HepG2 (cell line): ENCODE data around the gene IFT80. TPM values are rescaled to one million over a fixed set of nuclear protein-coding genes. Genes with fewer than 3 reads are reported as not detected.
A peak's percentile ranks its signal among the peaks of the same experiment; 100 is the strongest.

Source experiments
- ATAC-seq: fragments of 200-7000 bp; cut with Tn5 transposase; 3 replicates; pipeline ENCODE4 v1.9.1; 2020; ENCODE audit warnings: mild to moderate bottlenecking, moderate library complexity
- BruUV-seq: library from RNA; stranded (reverse); fragments of 400-500 nt; replicated peaks from 2 replicates; lab custom pipeline; 2021; lab: Mats Ljungman, UMichigan
- CTCF ChIA-PET: fragments of 300-600 bp; formaldehyde crosslinking; extraction: SDS; loops from one replicate; lab custom pipeline; 2021; ENCODE audit warnings: low total read pairs, inconsistent platforms, low intra/inter-chr PET ratio; lab: Yijun Ruan, JAX
- POLR2A ChIA-PET: fragments of 350-600 bp; sonication (Branson Sonifier 250); formaldehyde crosslinking; loops from one replicate; lab custom pipeline; 2020; ENCODE audit warnings: antibody characterized with exemption, inconsistent platforms; lab: Yijun Ruan, JAX
- DNase-seq: peaks from one replicate; pipeline ENCODE4 v3.0.0-alpha.2; 2015; ENCODE audit warnings: low spot score
- FAIRE-seq: peaks from 3 replicates; lab custom pipeline; 2011; peaks lifted over from hg19 to GRCh38; lab: Jason Lieb, UNC
- H2AFZ ChIP-seq: one replicate; pipeline ENCODE4 v1.6.1; 2011; ENCODE audit warnings: low read length, inconsistent platforms
- H3K27ac ChIP-seq: fragments of 300-600 bp; 3 replicates; pipeline ENCODE4 v1.8.0; 2011; ENCODE audit warnings: mixed run types, mild to moderate bottlenecking, mixed read lengths, low read length, inconsistent platforms; ENCODE audit not compliant: insufficient read depth; ENCODE audit errors: extremely low read length
- H3K27me3 ChIP-seq, 2 experiments: fragments of 200-600 bp in 1 of 2; 2 replicates in 1 of 2; 3 replicates in 1 of 2; pipeline versions ENCODE4 v1.6.0 to v1.8.0; 2011; ENCODE audit warnings: low read length in 2 of 2, mild to moderate bottlenecking in 2 of 2, moderate library complexity in 2 of 2, inconsistent platforms in 1 of 2; ENCODE audit not compliant: insufficient read depth in 2 of 2, control insufficient read depth in 1 of 2
- H3K36me3 ChIP-seq, 2 experiments: fragments of 200-600 bp in 1 of 2; replicated peaks in 1 of 2; 2 replicates in 1 of 2; 3 replicates in 1 of 2; pipeline versions ENCODE4 v1.5.1 to v1.8.0; 2011; ENCODE audit warnings: low read length in 2 of 2, inconsistent platforms in 1 of 2; ENCODE audit not compliant: insufficient read depth in 2 of 2, control insufficient read depth in 1 of 2
- H3K4me1 ChIP-seq: 2 replicates; pipeline ENCODE4 v1.5.1; 2012; ENCODE audit warnings: low read length, inconsistent platforms; ENCODE audit not compliant: insufficient read depth
- H3K4me2 ChIP-seq: 2 replicates; pipeline ENCODE4 v1.6.0; 2011; ENCODE audit warnings: low read depth, low read length, inconsistent platforms
- H3K4me3 ChIP-seq, 3 experiments: fragments of 200-600 bp in 1 of 3; sonication (generic), shearing (Covaris generic) in 1 of 3; replicated peaks in 1 of 3; 2 replicates each; pipeline ENCODE4 v1.5.1; 2011 to 2016; ENCODE audit warnings: low read length in 3 of 3, inconsistent platforms in 2 of 3, low read depth in 2 of 3, mild to moderate bottlenecking in 2 of 3, control low read depth in 1 of 3, mixed read lengths in 1 of 3; ENCODE audit not compliant: insufficient read depth in 1 of 3
- H3K79me2 ChIP-seq: one replicate; pipeline ENCODE4 v1.6.1; 2011; ENCODE audit warnings: low read length, inconsistent platforms; ENCODE audit not compliant: insufficient read depth
- H3K9ac ChIP-seq: 2 replicates; pipeline ENCODE4 v1.6.0; 2011; ENCODE audit warnings: mild to moderate bottlenecking, low read depth, low read length, inconsistent platforms; ENCODE audit not compliant: insufficient read depth
- H3K9me3 ChIP-seq: 2 replicates; pipeline ENCODE4 v1.5.1; 2012; ENCODE audit warnings: mild to moderate bottlenecking, low read length
- H4K20me1 ChIP-seq: 2 replicates; pipeline ENCODE4 v1.6.0; 2011; ENCODE audit warnings: inconsistent platforms, mild to moderate bottlenecking, low read length, moderate library complexity; ENCODE audit not compliant: insufficient read depth
- CHD4 ChIP-seq: fragments of 200-600 bp; sonication (generic); IDR thresholded peaks from 2 replicates; pipeline ENCODE4 v1.7.0; 2017; ENCODE audit warnings: mild to moderate bottlenecking, low read length, borderline replicate concordance
- IRF2 ChIP-seq: IDR thresholded peaks from 2 replicates; pipeline ENCODE4 v1.6.1; 2018; ENCODE audit warnings: missing genetic modification reagents, missing compliant biosample characterization
- KMT2A ChIP-seq: sonication (generic); formaldehyde crosslinking; IDR thresholded peaks from 2 replicates; pipeline ENCODE4 v1.4.0; 2020; ENCODE audit warnings: missing genetic modification reagents
- NR2C2 ChIP-seq: sonication (generic); formaldehyde crosslinking; IDR thresholded peaks from 2 replicates; pipeline ENCODE4 v1.4.0; 2020; ENCODE audit warnings: missing genetic modification reagents, mild to moderate bottlenecking, moderate library complexity, borderline replicate concordance
- RBM22 ChIP-seq: fragments of 200-400 bp; formaldehyde crosslinking; optimal IDR thresholded peaks from 2 replicates; pipeline ENCODE3; 2017; ENCODE audit warnings: mild to moderate bottlenecking, low read length, moderate library complexity
- TFE3 ChIP-seq: IDR thresholded peaks from 2 replicates; pipeline ENCODE4 v1.6.1; 2016
- ZNF138 ChIP-seq: sonication (generic); formaldehyde crosslinking; IDR thresholded peaks from 2 replicates; pipeline ENCODE4 v1.5.0; 2020; ENCODE audit warnings: mild to moderate bottlenecking, low read depth, missing genetic modification reagents
- ZNF577 ChIP-seq: sonication (generic); formaldehyde crosslinking; IDR thresholded peaks from 2 replicates; pipeline ENCODE4 v1.4.0; 2020; ENCODE audit warnings: mild to moderate bottlenecking, low read depth, missing genetic modification reagents, borderline replicate concordance
- ZNF670 ChIP-seq: sonication (generic); formaldehyde crosslinking; IDR thresholded peaks from 2 replicates; pipeline ENCODE4 v1.8.0; 2022; ENCODE audit warnings: mild to moderate bottlenecking, missing genetic modification reagents, borderline replicate concordance
- ZNF709 ChIP-seq: sonication (generic); formaldehyde crosslinking; IDR thresholded peaks from 2 replicates; pipeline ENCODE4 v1.5.0; 2020; ENCODE audit warnings: mild to moderate bottlenecking, missing genetic modification reagents
- ZNF749 ChIP-seq: sonication (generic); formaldehyde crosslinking; IDR thresholded peaks from 2 replicates; pipeline ENCODE4 v1.8.0; 2022; ENCODE audit warnings: mild to moderate bottlenecking, missing genetic modification reagents, moderate library complexity, borderline replicate concordance
- ZNF777 ChIP-seq: sonication (generic); formaldehyde crosslinking; IDR thresholded peaks from 2 replicates; pipeline ENCODE4 v1.4.0; 2020; ENCODE audit warnings: missing genetic modification reagents
- ZSCAN31 ChIP-seq: sonication (generic); formaldehyde crosslinking; IDR thresholded peaks from 2 replicates; pipeline ENCODE4 v1.5.0; 2020; ENCODE audit warnings: low read depth, mild to moderate bottlenecking, missing genetic modification reagents
- WGBS: methylation state at CpG from one replicate; pipeline ENCODE4 v1.1.6; 2017; ENCODE audit warnings: low lambda C conversion rate; 5-methylcytosine and 5-hydroxymethylcytosine counted together
- in situ Hi-C: cut with HindIII; loops from 2 replicates; pipeline ENCODE4 v1.10.0; 2017; ENCODE audit warnings: low pct_unique_long_range_greater_than_20kb; ENCODE audit not compliant: extremely low pct_ligation_motif_present
- intact Hi-C: fragments of 100-400 bp; cut with micrococcal nuclease; formaldehyde crosslinking; loops from one replicate; pipeline ENCODE4 v1.10.0; 2022; ENCODE audit not compliant: unreplicated experiment
- polyA plus RNA-seq, 8 experiments: library from polyadenylated mRNA; depleted of rRNA in 3 of 8; stranded (reverse) in 7 of 8; unstranded in 1 of 8; fragments of >200 nt; fragmentation: Illumina TruSeq in 4 of 8; extraction: Trizol in 4 of 8; gene quantifications; 2 replicates each; pipeline versions ENCODE4 v1.2.1 to v1.2.3, GENCODE V29; 2011 to 2016; ENCODE audit warnings: low read depth in 4 of 8, missing spikeins in 1 of 8, mixed read lengths in 1 of 8; ENCODE audit not compliant: insufficient read depth in 1 of 8
- total RNA-seq, 5 experiments: library from RNA; depleted of rRNA; stranded (reverse); fragments of >200 nt; fragmentation: Illumina TruSeq; extraction: Trizol; gene quantifications; 2 replicates each; pipeline ENCODE4 v1.2.3, GENCODE V29; 2016; ENCODE audit warnings: low read depth in 1 of 5
- TF ChIP-seq, protein P1 (sequence below): sonication (generic); formaldehyde crosslinking; IDR thresholded peaks from 2 replicates; pipeline ENCODE4 v1.5.0; 2020; ENCODE audit warnings: missing genetic modification reagents, mild to moderate bottlenecking, borderline replicate concordance
- TF ChIP-seq, protein P2 (sequence below): sonication (generic); formaldehyde crosslinking; IDR thresholded peaks from 2 replicates; pipeline ENCODE4 v1.4.0; 2020; ENCODE audit warnings: missing genetic modification reagents, mild to moderate bottlenecking, borderline replicate concordance
- TF ChIP-seq, protein P3 (sequence below): sonication (generic); formaldehyde crosslinking; IDR thresholded peaks from 2 replicates; pipeline ENCODE4 v1.8.1; 2023; ENCODE audit warnings: missing genetic modification reagents, inconsistent platforms, borderline replicate concordance

The IFT80 gene
- total and polyA plus RNA-seq, 2 of the 13 experiments (the other 11 are each of a cell fraction or from before 2014, with no cell fraction given) = 11.4 to 15.7 TPM

GRCh38 chr3:160400030-160400701 is 1.1 kb upstream of the IFT80 start:
- H3K27me3 ChIP-seq = no peaks in the 10 kb centered on the region; a peak in 1 of 5 replicates
- H3K4me1 ChIP-seq = peaks cover 35% of the 10 kb centered on the region
- H3K27ac ChIP-seq = peak overlapping the region; percentile 98
- H3K9me3 ChIP-seq = no peaks in the 10 kb centered on the region
- intact Hi-C loops (loop anchor here (2.0 kb wide), 1 partner anchor 49 kb away; the partner anchor contains the start of gene TRIM59), in situ Hi-C loops (loop anchor here (25.0 kb wide), 1 partner anchor 363 kb away; no protein-coding TSS in a partner anchor)
- DNase-seq (peak; percentile 13), ATAC-seq (peak; percentile 56), FAIRE-seq (no peak)
- peak overlapping the region; percentile 96 for H3K9ac ChIP-seq
- POLR2A ChIA-PET = no interaction called here
- H3K4me2 ChIP-seq = peak overlapping the region; percentile 75
- H2AFZ ChIP-seq = no peak overlapping the region
- no TSS peak for BruUV-seq
- CTCF ChIA-PET = no interaction called here
- H3K4me3 ChIP-seq = peak overlapping the region; percentile 87 to 94 (median 94)
- H3K79me2 ChIP-seq = peaks cover 74% of the 10 kb centered on the region
- WGBS = 0% methylated on average over 24 of the region's 49 CpGs
- peaks cover 9% of the 10 kb centered on the region; the same call in 1 of the 2 replicates for H4K20me1 ChIP-seq
- H3K36me3 ChIP-seq = no peaks in the 10 kb centered on the region; a peak in 1 of 5 replicates
- TF ChIP-seq ZSCAN31 (CRISPR knock-in tag) (0 out of 2 replicates have a peak, but pooled peaks have one; percentile 6), KMT2A (CRISPR knock-in tag) (peak; percentile 79; the same call in 1 of the 2 replicates), NR2C2 (CRISPR knock-in tag) (no peak), ZNF749 (no peak), ZNF138 (CRISPR knock-in tag) (0 out of 2 replicates have a peak, but pooled peaks have one; percentile 38), IRF2 (CRISPR knock-in tag) (0 out of 2 replicates have a peak, but pooled peaks have one; percentile 2), ZNF777 (CRISPR knock-in tag) (no peak), RBM22 (peak; percentile 15), CHD4 (no peak), ZNF709 (CRISPR knock-in tag) (0 out of 2 replicates have a peak, but pooled peaks have one; percentile 50), ZNF670 (CRISPR knock-in tag) (0 out of 2 replicates have a peak, but pooled peaks have one; percentile 17), TFE3 (no peak), ZNF577 (CRISPR knock-in tag) (no peak)
- TF ChIP-seq, protein P1, sequence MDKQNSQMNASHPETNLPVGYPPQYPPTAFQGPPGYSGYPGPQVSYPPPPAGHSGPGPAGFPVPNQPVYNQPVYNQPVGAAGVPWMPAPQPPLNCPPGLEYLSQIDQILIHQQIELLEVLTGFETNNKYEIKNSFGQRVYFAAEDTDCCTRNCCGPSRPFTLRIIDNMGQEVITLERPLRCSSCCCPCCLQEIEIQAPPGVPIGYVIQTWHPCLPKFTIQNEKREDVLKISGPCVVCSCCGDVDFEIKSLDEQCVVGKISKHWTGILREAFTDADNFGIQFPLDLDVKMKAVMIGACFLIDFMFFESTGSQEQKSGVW (CRISPR knock-in tag) = no peak
- TF ChIP-seq, protein P2, sequence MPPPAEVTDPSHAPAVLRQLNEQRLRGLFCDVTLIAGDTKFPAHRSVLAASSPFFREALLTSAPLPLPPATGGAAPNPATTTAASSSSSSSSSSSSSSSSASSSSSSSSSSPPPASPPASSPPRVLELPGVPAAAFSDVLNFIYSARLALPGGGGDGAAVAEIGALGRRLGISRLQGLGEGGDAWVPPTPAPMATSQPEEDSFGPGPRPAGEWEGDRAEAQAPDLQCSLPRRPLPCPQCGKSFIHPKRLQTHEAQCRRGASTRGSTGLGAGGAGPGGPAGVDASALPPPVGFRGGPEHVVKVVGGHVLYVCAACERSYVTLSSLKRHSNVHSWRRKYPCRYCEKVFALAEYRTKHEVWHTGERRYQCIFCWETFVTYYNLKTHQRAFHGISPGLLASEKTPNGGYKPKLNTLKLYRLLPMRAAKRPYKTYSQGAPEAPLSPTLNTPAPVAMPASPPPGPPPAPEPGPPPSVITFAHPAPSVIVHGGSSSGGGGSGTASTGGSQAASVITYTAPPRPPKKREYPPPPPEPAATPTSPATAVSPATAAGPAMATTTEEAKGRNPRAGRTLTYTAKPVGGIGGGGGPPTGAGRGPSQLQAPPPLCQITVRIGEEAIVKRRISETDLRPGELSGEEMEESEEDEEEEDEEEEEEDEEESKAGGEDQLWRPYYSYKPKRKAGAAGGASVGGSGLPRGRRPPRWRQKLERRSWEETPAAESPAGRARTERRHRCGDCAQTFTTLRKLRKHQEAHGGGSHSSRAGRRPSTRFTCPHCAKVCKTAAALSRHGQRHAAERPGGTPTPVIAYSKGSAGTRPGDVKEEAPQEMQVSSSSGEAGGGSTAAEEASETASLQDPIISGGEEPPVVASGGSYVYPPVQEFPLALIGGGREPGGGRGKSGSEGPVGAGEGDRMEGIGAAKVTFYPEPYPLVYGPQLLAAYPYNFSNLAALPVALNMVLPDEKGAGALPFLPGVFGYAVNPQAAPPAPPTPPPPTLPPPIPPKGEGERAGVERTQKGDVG (CRISPR knock-in tag) = no peak
- TF ChIP-seq, protein P3, sequence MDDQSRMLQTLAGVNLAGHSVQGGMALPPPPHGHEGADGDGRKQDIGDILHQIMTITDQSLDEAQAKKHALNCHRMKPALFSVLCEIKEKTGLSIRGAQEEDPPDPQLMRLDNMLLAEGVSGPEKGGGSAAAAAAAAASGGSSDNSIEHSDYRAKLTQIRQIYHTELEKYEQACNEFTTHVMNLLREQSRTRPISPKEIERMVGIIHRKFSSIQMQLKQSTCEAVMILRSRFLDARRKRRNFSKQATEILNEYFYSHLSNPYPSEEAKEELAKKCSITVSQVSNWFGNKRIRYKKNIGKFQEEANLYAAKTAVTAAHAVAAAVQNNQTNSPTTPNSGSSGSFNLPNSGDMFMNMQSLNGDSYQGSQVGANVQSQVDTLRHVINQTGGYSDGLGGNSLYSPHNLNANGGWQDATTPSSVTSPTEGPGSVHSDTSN = no peak
